Measurements from ENCODE around the gene RELT. TPM values are rescaled to one million over a fixed set of nuclear protein-coding genes. Genes with fewer than 3 reads are reported as not detected.

RELT gene
- total RNA-seq, 1 donor from 2014 or later: 6.8 TPM

- no peak for DNase-seq (ENCODE audit: low read depth, low spot score)
These were observed 15.5 kb downstream of the RELT start for GRCh38 chr11:73391665-73392064.

- DNase-seq (ENCODE audit: low read depth, low spot score): no peak
These were observed 16.2 kb downstream of the RELT start for GRCh38 chr11:73392108-73393010.

- DNase-seq (ENCODE audit: low read depth, low spot score): no peak
These were observed 16.8 kb downstream of the RELT start for GRCh38 chr11:73393011-73393380.

GRCh38 chr11:73393479-73394415 lies 17.5 kb downstream of the RELT start:
- peak; percentile 29 for DNase-seq (ENCODE audit: low read depth, low spot score)

GRCh38 chr11:73394416-73395296 lies 18.5 kb downstream of the RELT start:
- DNase-seq (ENCODE audit: low read depth, low spot score): no peak

- DNase-seq (ENCODE audit: low read depth, low spot score): no peak
These were observed 19.4 kb downstream of the RELT start for GRCh38 chr11:73395297-73396208.

GRCh38 chr11:73396251-73396930 lies 20.2 kb downstream of the RELT start:
- DNase-seq (ENCODE audit: low read depth, low spot score): no peak

GRCh38 chr11:73396985-73397384 lies 20.8 kb downstream of the RELT start:
- DNase-seq (ENCODE audit: low read depth, low spot score): no peak

GRCh38 chr11:73397468-73398131 lies 21.4 kb downstream of the RELT start:
- no peak for DNase-seq (ENCODE audit: low read depth, low spot score)

- DNase-seq (ENCODE audit: low read depth, low spot score): no peak
These were observed 21.9 kb downstream of the RELT start for GRCh38 chr11:73398132-73398526.

GRCh38 chr11:73398721-73399120 lies 22.5 kb downstream of the RELT start:
- DNase-seq (ENCODE audit: low read depth, low spot score): no peak

GRCh38 chr11:73399159-73399590 lies 23.0 kb downstream of the RELT start:
- DNase-seq (ENCODE audit: low read depth, low spot score): no peak

- DNase-seq (ENCODE audit: low read depth, low spot score): no peak
These were observed 23.4 kb downstream of the RELT start for GRCh38 chr11:73399636-73400035.

- DNase-seq (ENCODE audit: low read depth, low spot score): no peak
These were observed 24.1 kb downstream of the RELT start for GRCh38 chr11:73400293-73400692.

- no peak for DNase-seq (ENCODE audit: low read depth, low spot score)
These were observed 25.2 kb downstream of the RELT start for GRCh38 chr11:73401217-73401923.

- DNase-seq (ENCODE audit: low read depth, low spot score): no peak
These were observed 26.0 kb downstream of the RELT start for GRCh38 chr11:73401924-73402833.

- DNase-seq (ENCODE audit: low read depth, low spot score): no peak
These were observed 26.6 kb downstream of the RELT start for GRCh38 chr11:73402834-73403185.

All from pulmonary artery endothelial cell (primary cell).